Measurements from ENCODE around the gene GSG1L.

GSG1L gene

DNA sequence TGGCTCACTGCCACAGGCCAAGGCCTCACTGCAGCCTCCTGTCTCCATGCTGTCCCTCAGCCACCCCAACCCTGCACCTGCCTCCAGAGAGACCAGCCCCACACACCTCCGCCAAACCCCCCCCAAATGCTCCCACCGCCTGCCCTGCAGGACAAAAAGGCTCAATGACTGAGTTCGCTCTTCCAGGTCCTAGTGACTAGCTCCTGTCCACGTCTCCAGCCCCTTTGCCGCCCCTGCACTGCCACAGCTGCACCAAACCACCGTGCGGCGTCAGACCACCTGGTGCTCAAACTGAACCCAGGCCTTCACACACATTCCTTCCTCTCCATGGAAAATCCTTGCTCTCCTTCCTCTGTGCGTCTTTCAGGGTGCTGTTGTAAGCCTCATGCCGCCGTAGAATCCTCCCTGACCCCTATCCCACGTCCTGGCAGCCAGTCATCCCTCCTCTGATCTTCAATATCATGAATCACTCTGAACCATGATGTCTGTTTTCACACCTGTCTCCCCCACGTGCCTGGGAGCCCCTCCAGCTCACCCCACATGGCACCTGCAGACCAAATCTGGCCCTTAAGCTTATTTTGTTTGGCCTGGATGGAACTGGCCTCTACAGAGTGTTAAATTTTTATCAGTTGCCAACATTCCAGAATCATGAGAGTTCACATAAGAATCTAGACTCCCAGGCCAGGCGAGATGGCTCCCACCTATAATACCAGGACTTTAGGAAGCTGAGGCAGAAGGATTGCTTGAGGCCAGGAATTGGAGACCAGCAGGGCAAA lies 4.3 kb upstream of the GSG1L start:
- H3K4me3 ChIP-seq (ENCODE audit: low read depth, low read length): no peak overlapping the region
- H3K9me3 ChIP-seq (ENCODE audit: severe bottlenecking): no peaks in the 10 kb centered on the region
- TF ChIP-seq, protein P1, sequence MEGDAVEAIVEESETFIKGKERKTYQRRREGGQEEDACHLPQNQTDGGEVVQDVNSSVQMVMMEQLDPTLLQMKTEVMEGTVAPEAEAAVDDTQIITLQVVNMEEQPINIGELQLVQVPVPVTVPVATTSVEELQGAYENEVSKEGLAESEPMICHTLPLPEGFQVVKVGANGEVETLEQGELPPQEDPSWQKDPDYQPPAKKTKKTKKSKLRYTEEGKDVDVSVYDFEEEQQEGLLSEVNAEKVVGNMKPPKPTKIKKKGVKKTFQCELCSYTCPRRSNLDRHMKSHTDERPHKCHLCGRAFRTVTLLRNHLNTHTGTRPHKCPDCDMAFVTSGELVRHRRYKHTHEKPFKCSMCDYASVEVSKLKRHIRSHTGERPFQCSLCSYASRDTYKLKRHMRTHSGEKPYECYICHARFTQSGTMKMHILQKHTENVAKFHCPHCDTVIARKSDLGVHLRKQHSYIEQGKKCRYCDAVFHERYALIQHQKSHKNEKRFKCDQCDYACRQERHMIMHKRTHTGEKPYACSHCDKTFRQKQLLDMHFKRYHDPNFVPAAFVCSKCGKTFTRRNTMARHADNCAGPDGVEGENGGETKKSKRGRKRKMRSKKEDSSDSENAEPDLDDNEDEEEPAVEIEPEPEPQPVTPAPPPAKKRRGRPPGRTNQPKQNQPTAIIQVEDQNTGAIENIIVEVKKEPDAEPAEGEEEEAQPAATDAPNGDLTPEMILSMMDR (IDR thresholded peaks at IDR 0.05; ENCODE audit: low read depth, low read length): no peak
- H3K27me3 ChIP-seq (ENCODE audit: insufficient read depth, low read depth, severe bottlenecking): no peaks in the 10 kb centered on the region
- H3K36me3 ChIP-seq: no peaks in the 10 kb centered on the region
- no peak overlapping the region for H3K27ac ChIP-seq
- no peak for DNase-seq

DNA sequence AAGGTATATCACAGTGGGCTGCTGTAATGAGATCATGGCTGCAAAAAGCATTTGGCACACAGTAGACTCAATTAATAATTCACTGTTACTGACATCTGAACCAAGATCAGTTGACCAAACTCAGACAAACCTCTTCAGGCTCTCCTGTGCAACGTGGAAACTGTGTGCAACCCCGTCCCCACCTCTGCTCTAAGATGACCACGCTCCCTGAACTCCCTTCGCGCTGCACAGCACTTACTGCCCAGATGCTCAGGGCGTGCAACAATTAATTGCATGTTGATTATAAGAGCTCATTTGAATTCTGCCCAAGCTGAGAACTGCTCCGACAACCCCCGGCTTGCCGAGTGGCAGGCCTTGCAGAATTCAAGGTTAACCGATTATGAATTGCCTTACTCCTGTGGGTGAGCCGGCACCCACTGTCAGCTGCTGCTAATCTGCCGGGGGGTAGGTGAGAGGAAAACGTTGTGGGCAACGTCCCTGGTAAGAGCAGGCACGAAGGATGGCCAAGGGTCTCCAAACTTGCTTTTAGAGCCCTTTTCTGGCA lies 1.3 kb upstream of the GSG1L start:
- DNase-seq: no peak
- H3K27ac ChIP-seq: no peak overlapping the region
- H3K4me3 ChIP-seq (ENCODE audit: low read depth, low read length): no peak overlapping the region
- H3K9me3 ChIP-seq (ENCODE audit: severe bottlenecking): no peaks in the 10 kb centered on the region
- H3K36me3 ChIP-seq: no peaks in the 10 kb centered on the region
- TF ChIP-seq, protein P1 (IDR thresholded peaks at IDR 0.05; ENCODE audit: low read depth, low read length): no peak
- no peaks in the 10 kb centered on the region for H3K27me3 ChIP-seq (ENCODE audit: insufficient read depth, low read depth, severe bottlenecking)

DNA sequence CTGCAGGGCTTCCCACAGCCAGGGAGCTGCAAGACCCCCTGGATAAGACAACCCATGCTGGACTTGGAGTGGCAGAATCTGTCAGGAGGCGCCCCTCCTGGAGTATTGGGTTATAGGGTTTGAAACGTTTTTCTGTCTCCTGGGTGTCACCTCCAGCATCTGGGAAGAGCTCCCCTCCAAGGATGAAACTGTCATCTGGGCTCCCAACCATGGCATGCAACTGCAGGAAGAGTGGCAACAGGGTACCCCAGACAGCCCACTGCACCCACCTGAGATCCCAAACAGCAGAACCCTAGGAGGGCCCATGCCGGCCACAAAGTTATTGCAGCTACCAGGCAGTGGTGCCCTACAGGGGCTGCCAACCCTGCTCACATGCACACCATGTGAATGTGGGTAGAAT lies 636 bp upstream of the GSG1L start:
- H3K27me3 ChIP-seq (ENCODE audit: insufficient read depth, low read depth, severe bottlenecking): no peaks in the 10 kb centered on the region

DNA sequence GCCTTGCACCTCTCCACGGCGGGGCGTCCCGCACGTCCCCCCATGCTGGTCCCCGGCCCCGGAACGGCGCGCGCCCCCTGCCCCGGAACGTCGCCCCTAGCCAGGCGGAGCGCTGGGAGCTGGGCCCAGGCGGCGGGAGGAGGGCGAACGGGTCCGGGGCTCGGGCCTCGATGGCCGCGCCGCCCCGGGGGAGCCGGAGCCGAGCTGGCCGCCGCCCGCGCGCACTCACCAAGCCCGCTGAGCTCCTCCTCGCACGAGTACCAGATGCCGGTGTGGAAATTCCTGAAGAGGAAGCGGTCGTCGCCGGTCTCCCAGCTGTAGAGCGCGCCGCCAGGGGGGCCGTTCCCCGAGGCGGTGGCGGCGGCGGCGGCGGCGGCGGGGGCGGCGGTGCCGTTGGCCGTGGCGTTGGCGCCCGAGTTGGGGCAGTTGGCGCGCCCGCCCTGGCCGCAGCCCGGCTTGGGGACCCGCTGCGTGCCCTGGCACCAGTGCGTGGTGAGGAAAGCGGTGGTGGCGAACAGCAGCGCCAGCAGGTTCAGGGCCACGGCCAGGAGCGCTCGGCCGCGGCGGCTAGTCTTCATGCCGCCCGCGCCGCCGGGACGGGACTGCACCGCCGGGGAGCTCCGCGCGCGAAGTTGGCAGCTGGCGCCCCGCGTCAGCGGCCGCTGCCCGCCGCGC lies 530 bp downstream of the GSG1L start:
- H3K4me3 ChIP-seq (ENCODE audit: low read depth, low read length): peak overlapping the region; percentile 51
- H3K27ac ChIP-seq: no peak overlapping the region
- no peaks in the 10 kb centered on the region for H3K36me3 ChIP-seq
- TF ChIP-seq, protein P1 (IDR thresholded peaks at IDR 0.05; ENCODE audit: low read depth, low read length): no peak
- H3K27me3 ChIP-seq (ENCODE audit: insufficient read depth, low read depth, severe bottlenecking): no peaks in the 10 kb centered on the region
- no peaks in the 10 kb centered on the region for H3K9me3 ChIP-seq (ENCODE audit: severe bottlenecking)
- no peak for DNase-seq

More for the DNA sequence above, 636 bp upstream of the GSG1L start:
- Histone ChIP-seq H3K36me3 (no peaks in the 10 kb centered on the region), H3K27ac (no peak overlapping the region), H3K4me3 (ENCODE audit: low read depth, low read length) (peak overlapping the region; percentile 49), H3K9me3 (ENCODE audit: severe bottlenecking) (no peaks in the 10 kb centered on the region)
- TF ChIP-seq, protein P1 (IDR thresholded peaks at IDR 0.05; ENCODE audit: low read depth, low read length): no peak
- DNase-seq: no peak

DNA sequence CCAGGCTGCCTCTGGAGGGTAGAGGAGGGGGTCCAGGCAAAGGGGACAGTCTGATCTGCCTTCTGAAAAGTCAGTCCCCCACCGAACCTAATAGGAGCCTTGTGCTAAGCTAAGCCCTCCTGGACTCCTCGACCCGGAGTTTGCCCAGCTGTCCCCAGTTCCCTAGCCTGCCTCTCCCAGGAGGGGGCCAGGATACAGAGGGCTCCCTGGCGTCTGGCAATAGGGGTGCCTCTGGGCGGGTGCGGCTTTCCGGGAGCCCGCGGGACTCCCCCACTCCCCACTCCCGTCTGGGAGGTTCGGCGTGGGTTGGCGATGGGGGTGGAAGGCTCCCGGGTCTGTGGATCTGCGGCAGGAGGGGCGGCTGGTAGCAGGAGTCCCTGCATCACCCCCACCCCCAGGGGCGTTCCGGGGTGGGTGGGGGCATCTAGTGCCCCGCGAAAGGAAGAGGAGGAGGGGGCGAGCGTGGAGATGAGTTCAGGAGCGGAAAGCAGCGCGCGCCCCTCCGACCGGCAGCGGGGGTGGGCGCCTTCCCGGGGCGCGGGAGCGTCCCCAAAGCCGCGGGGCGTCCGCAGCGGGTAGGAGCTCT lies 1.2 kb downstream of the GSG1L start:
- no peaks in the 10 kb centered on the region for H3K36me3 ChIP-seq
- H3K4me3 ChIP-seq (ENCODE audit: low read depth, low read length): peak overlapping the region; percentile 51
- H3K9me3 ChIP-seq (ENCODE audit: severe bottlenecking): no peaks in the 10 kb centered on the region
- no peaks in the 10 kb centered on the region for H3K27me3 ChIP-seq (ENCODE audit: insufficient read depth, low read depth, severe bottlenecking)
- H3K27ac ChIP-seq: no peak overlapping the region
- TF ChIP-seq, protein P1 (IDR thresholded peaks at IDR 0.05; ENCODE audit: low read depth, low read length): no peak
- DNase-seq: peak; percentile 52
